Measurements from ENCODE around the gene MAP3K10.

DNA sequence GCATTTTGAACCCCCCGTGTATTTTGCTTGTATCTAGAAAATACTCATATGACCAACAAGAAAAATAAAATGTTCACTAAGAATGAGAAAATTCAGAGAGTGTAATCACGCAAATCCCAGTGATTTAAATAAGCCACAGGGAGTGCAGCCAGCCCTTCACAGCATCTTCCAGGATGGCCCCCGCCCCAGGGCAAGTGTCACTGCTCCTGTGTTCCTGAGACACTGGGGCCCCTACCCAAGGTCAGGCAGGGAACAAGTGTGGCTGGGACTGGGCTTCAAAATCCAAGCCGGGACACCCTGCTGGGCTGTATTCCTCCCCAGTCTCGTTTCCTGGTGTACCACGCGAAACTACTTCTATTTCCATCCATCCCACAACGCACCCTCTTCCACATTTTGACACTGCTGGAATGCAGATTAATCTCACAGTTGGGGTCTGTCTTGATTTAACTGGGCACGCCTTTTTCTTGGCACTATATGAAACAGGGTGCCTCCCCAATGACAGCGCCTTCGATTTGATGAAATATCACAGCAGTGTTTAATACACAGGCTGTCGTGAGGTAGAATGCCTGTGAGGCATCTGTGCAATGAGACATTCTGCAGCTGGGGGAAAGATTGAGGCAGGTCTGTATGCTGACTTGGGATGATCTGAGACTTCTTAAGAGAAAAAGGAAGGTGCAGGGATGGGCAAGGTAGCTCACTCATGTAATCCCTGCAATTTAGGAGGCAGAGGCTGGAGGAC, 53.5 kb downstream of the MAP3K10 start:
- no peak for TF ChIP-seq EP300 (IDR thresholded peaks at IDR 0.05; ENCODE audit: borderline replicate concordance in 1 of 2, low read depth in 1 of 2, low read length in 1 of 2)
- TF ChIP-seq, protein P1, sequence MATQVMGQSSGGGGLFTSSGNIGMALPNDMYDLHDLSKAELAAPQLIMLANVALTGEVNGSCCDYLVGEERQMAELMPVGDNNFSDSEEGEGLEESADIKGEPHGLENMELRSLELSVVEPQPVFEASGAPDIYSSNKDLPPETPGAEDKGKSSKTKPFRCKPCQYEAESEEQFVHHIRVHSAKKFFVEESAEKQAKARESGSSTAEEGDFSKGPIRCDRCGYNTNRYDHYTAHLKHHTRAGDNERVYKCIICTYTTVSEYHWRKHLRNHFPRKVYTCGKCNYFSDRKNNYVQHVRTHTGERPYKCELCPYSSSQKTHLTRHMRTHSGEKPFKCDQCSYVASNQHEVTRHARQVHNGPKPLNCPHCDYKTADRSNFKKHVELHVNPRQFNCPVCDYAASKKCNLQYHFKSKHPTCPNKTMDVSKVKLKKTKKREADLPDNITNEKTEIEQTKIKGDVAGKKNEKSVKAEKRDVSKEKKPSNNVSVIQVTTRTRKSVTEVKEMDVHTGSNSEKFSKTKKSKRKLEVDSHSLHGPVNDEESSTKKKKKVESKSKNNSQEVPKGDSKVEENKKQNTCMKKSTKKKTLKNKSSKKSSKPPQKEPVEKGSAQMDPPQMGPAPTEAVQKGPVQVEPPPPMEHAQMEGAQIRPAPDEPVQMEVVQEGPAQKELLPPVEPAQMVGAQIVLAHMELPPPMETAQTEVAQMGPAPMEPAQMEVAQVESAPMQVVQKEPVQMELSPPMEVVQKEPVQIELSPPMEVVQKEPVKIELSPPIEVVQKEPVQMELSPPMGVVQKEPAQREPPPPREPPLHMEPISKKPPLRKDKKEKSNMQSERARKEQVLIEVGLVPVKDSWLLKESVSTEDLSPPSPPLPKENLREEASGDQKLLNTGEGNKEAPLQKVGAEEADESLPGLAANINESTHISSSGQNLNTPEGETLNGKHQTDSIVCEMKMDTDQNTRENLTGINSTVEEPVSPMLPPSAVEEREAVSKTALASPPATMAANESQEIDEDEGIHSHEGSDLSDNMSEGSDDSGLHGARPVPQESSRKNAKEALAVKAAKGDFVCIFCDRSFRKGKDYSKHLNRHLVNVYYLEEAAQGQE (IDR thresholded peaks at IDR 0.05; ENCODE audit: low read depth, low read length): no peak
- TF ChIP-seq YY1 (IDR thresholded peaks at IDR 0.05; ENCODE audit: low read depth): no peak
- no peak for TF ChIP-seq TCF12 (IDR thresholded peaks at IDR 0.05)
- TF ChIP-seq, protein P2, sequence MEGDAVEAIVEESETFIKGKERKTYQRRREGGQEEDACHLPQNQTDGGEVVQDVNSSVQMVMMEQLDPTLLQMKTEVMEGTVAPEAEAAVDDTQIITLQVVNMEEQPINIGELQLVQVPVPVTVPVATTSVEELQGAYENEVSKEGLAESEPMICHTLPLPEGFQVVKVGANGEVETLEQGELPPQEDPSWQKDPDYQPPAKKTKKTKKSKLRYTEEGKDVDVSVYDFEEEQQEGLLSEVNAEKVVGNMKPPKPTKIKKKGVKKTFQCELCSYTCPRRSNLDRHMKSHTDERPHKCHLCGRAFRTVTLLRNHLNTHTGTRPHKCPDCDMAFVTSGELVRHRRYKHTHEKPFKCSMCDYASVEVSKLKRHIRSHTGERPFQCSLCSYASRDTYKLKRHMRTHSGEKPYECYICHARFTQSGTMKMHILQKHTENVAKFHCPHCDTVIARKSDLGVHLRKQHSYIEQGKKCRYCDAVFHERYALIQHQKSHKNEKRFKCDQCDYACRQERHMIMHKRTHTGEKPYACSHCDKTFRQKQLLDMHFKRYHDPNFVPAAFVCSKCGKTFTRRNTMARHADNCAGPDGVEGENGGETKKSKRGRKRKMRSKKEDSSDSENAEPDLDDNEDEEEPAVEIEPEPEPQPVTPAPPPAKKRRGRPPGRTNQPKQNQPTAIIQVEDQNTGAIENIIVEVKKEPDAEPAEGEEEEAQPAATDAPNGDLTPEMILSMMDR (IDR thresholded peaks at IDR 0.05): no peak
- TF ChIP-seq, protein P3, sequence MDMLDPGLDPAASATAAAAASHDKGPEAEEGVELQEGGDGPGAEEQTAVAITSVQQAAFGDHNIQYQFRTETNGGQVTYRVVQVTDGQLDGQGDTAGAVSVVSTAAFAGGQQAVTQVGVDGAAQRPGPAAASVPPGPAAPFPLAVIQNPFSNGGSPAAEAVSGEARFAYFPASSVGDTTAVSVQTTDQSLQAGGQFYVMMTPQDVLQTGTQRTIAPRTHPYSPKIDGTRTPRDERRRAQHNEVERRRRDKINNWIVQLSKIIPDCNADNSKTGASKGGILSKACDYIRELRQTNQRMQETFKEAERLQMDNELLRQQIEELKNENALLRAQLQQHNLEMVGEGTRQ (IDR thresholded peaks at IDR 0.05; ENCODE audit: borderline replicate concordance, low read depth, low read length): no peak
- no peak for TF ChIP-seq RFX5 (IDR thresholded peaks at IDR 0.05; ENCODE audit: low read length)

Data from SK-N-SH (cell line).